Measurements from ENCODE around the gene SNRK.

DNA sequence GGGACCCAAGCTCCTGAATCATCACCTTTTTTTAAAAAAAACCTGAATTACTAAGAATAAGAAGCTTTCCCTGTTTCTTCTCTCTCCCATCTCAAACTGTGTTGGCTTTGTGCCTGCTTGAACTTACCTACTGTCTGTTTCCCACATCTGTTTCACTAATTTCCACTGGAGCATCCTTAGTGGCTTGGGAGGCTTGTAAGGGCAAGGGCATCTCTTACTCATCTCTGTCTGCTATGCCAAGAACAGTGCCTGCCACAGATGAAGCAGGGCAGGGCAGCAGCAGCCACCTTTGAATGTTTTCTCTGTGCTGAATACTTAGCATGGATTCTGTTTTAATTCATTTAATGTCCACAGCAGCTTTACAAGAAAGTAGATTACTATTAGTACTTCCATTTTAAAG, 42.3 kb downstream of the SNRK start:
- no peak for TF ChIP-seq YY1 (IDR thresholded peaks at IDR 0.05; ENCODE audit: insufficient read depth, insufficient read length)
- no peak for TF ChIP-seq ZNF274 (IDR thresholded peaks at IDR 0.05; ENCODE audit: low read depth, low read length)

Measured in NT2/D1 (cell line).